ENCODE measurements around the gene CA5B. TPM values are rescaled to one million over a fixed set of nuclear protein-coding genes. Genes with fewer than 3 reads are reported as not detected.
"Not testable (repeated sequence)": the region's sequence is repeated elsewhere in the genome, so short reads cannot be mapped to it uniquely, and the experiment has no call there.

The CA5B gene
- total and polyA plus RNA-seq, 8 donors, result 10.7 to 18.5 (median 15.3) TPM

DNA sequence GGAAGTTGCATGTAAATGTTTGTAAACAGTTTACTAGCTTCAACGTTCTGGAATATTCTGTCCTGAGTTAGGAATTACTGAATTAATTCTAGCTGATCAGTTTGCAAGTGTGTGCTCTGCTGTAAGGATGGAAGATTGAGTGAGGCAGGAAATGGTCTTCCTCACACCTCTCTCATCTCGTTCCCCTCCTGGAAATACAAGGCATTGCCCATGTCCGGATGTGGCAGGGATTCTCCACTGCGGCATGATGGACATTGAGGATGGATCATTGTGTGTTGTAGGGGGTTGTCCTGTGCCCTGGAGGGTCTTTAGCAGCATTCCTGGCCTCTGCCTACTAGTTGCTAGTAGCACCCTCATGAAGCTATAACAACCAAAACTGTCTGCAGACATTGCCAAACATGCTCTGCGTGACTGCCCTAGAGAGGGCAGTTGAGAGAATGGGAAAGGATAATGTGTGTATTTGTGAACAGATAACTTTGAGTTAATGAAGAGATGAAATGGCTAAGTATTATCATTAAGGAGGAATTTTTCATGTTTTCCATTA lies 12.6 kb downstream of the CA5B start:
- Histone ChIP-seq H3K27me3 (no peaks in the 10 kb centered on the region), H3K4me1 (peaks cover 8 to 17% of the 10 kb centered on the region in 2 donors), H3K4me3 (no peak overlapping the region), H3K36me3 (no peaks in the 10 kb centered on the region), H3K27ac (peak overlapping the region; percentile 78 to 79), H3K9me3 (no peaks in the 10 kb centered on the region)
- no peak for DNase-seq
- intact Hi-C loops (cut with DNase I), result no loop called here
- TF ChIP-seq, protein P1, sequence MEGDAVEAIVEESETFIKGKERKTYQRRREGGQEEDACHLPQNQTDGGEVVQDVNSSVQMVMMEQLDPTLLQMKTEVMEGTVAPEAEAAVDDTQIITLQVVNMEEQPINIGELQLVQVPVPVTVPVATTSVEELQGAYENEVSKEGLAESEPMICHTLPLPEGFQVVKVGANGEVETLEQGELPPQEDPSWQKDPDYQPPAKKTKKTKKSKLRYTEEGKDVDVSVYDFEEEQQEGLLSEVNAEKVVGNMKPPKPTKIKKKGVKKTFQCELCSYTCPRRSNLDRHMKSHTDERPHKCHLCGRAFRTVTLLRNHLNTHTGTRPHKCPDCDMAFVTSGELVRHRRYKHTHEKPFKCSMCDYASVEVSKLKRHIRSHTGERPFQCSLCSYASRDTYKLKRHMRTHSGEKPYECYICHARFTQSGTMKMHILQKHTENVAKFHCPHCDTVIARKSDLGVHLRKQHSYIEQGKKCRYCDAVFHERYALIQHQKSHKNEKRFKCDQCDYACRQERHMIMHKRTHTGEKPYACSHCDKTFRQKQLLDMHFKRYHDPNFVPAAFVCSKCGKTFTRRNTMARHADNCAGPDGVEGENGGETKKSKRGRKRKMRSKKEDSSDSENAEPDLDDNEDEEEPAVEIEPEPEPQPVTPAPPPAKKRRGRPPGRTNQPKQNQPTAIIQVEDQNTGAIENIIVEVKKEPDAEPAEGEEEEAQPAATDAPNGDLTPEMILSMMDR (IDR thresholded peaks at IDR 0.05), result no peak
- ATAC-seq, result peak; percentile 37

DNA sequence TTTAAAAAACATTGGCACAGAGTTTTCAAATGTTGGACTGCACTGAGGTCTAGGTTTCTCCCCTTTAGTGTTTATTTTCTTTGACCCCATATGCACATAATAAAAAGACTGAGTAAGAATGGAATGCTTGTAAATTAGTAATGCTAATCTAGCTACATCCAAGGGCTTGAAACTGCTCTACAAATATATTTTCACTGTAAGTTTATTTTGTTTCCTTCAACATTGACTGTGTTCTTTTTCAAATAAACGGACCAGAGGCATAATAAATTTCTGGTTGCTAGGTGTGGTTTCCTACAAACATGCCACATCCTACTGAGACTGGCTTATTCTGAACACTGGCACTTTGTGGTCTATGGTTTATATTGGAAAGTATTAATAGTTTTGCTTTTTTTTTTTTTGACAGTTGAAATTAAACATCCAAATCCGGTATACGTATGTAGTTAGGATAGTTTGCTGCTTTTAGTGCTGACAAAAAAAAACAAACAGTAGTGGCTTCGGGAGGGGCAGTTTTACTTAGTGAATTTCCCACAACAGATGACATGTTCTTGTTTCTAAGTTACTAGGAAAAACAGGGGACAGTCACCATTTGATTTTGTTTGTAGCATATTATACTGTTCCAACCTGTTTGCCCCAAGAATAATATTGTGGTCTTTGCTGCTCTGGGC lies 13.2 kb downstream of the CA5B start:
- Histone ChIP-seq H3K27me3 (no peaks in the 10 kb centered on the region), H3K9me3 (no peaks in the 10 kb centered on the region), H3K36me3 (no peaks in the 10 kb centered on the region), H3K27ac (peak overlapping the region; percentile 78 to 79), H3K4me3 (no peak overlapping the region), H3K4me1 (peaks cover 8 to 17% of the 10 kb centered on the region in 2 donors)
- intact Hi-C loops (cut with DNase I), result no loop called here
- ATAC-seq (peak; percentile 63), DNase-seq (peak in 1 of 4 donors; percentile 17)
- TF ChIP-seq, protein P1 (IDR thresholded peaks at IDR 0.05), result no peak

DNA sequence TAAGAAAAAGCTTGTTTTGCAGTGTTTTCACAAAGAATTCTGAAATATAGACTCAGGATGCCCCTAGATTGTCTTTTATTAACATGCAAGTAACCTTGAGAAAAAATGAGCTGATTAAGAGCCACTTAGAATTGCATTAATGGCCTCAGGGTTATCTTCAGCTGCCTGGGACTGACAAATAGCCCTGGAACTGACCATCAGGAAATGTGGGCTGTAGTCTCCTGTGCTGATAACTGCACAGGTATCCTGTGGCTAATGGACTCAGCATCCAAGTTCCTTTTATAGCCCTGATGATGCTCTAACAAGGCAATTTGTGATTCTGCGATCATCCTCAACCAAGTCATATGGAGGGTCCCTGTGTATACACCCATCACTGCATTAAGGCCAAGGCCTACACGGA lies 17.0 kb downstream of the CA5B start:
- no peak overlapping the region for H3K27ac ChIP-seq
- no peak for ATAC-seq
- DNase-seq, result no peak
- peaks cover 7 to 8% of the 10 kb centered on the region in 2 donors for H3K4me1 ChIP-seq
- TF ChIP-seq, protein P1 (IDR thresholded peaks at IDR 0.05), result no peak
- no peaks in the 10 kb centered on the region for H3K9me3 ChIP-seq
- H3K27me3 ChIP-seq, result no peaks in the 10 kb centered on the region
- intact Hi-C loops (cut with DNase I), result no loop called here
- H3K36me3 ChIP-seq, result no peaks in the 10 kb centered on the region
- no peak overlapping the region for H3K4me3 ChIP-seq

DNA sequence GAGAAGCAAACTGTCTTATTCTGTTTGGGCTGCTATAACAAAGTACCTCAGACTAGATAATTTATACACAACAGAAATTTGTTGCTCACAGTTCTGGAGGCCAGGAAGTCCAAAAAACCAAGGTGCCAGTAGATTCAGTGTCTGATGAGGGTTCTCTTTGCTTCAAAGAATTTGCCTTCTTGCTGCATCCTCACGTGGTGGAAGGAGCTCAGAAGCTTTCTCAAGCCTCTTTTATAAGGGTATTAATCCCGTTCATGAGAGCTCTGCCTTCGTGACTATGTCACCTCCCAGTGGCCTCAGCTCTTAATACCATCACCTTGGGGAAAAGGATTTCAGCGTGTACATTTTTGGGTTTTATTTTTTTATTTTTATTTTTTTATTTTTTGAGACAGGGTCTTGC lies 20.1 kb downstream of the CA5B start:
- Histone ChIP-seq H3K4me1 (no peaks in the 10 kb centered on the region), H3K27me3 (no peaks in the 10 kb centered on the region), H3K27ac (no peak overlapping the region), H3K4me3 (no peak overlapping the region), H3K9me3 (no peaks in the 10 kb centered on the region), H3K36me3 (no peaks in the 10 kb centered on the region)
- ATAC-seq, result no peak
- TF ChIP-seq, protein P1 (IDR thresholded peaks at IDR 0.05), result no peak
- no peak for DNase-seq
- intact Hi-C loops (cut with DNase I), result no loop called here

DNA sequence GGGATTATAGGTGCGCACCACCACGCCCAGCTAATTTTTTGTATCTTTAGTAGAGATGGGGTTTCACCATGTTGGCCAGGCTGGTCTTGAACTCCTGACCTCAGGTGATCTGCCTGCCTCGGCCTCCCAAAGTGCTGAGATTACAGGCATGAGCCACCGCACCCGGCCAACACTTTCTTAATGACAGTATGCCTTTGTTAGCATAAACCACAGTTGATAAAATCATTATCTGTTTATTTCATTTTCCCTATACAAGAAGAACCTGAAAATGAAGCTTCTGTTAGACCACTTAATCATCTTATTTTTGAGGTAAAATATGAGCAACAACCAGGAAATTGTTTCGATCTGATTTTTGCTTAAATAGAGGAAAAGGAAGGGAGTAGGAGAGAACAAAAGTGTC lies 21.8 kb downstream of the CA5B start:
- intact Hi-C loops (cut with DNase I); H3K9me3 ChIP-seq; DNase-seq; H3K27ac ChIP-seq; H3K4me1 ChIP-seq; ATAC-seq; H3K4me3 ChIP-seq; H3K36me3 ChIP-seq; H3K27me3 ChIP-seq: not testable (repeated sequence)
